ENCODE data around the gene PDHB.

- no peak for TF ChIP-seq CTCF (IDR thresholded peaks at IDR 0.05)
- TF ChIP-seq POLR2AphosphoS5 (IDR thresholded peaks at IDR 0.05; ENCODE audit: insufficient read depth in 1 of 2, low read depth in 1 of 2), result no peak
- TF ChIP-seq POLR2A (IDR thresholded peaks at IDR 0.05), result no peak
Observed at GRCh38 chr3:58411851-58412830, 21.5 kb downstream of the PDHB start.

Measured in vagina (tissue), 2 donors.